ENCODE data around the gene RTKN2.

- TF ChIP-seq CTCF (conservative IDR thresholded peaks at IDR 0.05; ENCODE audit: low read length): no peak
- TF ChIP-seq EZH2phosphoT487 (IDR thresholded peaks at IDR 0.05; ENCODE audit: borderline replicate concordance): no peak
Measured at GRCh38 chr10:62297857-62298256, 29.2 kb upstream of the RTKN2 start.

Measured in Loucy (cell line).